ENCODE results near the gene FBXO28. TPM values are rescaled to one million over a fixed set of nuclear protein-coding genes. Genes with fewer than 3 reads are reported as not detected.

The FBXO28 gene
- total RNA-seq, 1 experiment from 2014 or later = 45.8 TPM

- POLR2A ChIA-PET (ENCODE audit: low non-redundant PET) = no interaction called here
- H3K27ac ChIP-seq (ENCODE audit: low read depth, low read length, poor library complexity, severe bottlenecking) = no peak overlapping the region
- no peaks in the 10 kb centered on the region for H3K27me3 ChIP-seq (replicated peaks; ENCODE audit: insufficient read depth, low read depth, low read length, poor library complexity)
- no peak overlapping the region for H3K4me3 ChIP-seq (ENCODE audit: low read depth, low read length, poor library complexity, severe bottlenecking)
- H3K9me3 ChIP-seq (ENCODE audit: low read depth, low read length, poor library complexity, severe bottlenecking) = no peaks in the 10 kb centered on the region
- H3K4me1 ChIP-seq (ENCODE audit: insufficient read depth, low read length, poor library complexity, severe bottlenecking) = no peaks in the 10 kb centered on the region
- no TSS peak for BruUV-seq (replicated peaks)
- CTCF ChIA-PET = no interaction called here
- TF ChIP-seq CTCF (conservative IDR thresholded peaks at IDR 0.05; ENCODE audit: low read depth, low read length) (no peak), EZH2 (IDR thresholded peaks at IDR 0.05; ENCODE audit: borderline replicate concordance, low read depth, low read length, poor library complexity, severe bottlenecking) (no peak)
- H3K36me3 ChIP-seq (ENCODE audit: insufficient read depth, low read length, poor library complexity, severe bottlenecking) = no peaks in the 10 kb centered on the region
- DNase-seq (ENCODE audit: low spot score) = no peak
- intact Hi-C loops (cut with micrococcal nuclease; ENCODE audit: unreplicated experiment) = no loop called here
These were observed 17.1 kb upstream of the FBXO28 start for GRCh38 chr1:224096773-224097172.

DNA sequence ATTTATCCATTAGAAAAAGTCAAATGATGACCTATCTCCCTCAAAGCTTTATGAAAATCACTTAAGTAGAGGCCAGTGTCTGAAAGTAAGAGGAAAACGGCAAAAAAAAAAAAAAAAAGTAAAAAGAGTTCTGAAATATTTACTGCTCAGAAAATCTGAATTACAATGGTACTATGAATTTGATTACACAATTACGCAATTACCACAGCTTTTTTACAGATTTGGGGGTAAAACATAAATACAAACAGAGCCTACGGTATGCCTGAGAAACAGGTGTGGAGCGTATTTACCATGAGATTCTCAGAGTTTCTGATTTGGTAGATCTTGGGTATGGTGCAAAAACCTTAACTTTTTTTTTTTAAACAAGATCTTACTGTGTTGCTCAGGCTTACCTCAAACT, 15.9 kb upstream of the FBXO28 start:
- Histone ChIP-seq H3K27me3 (replicated peaks; ENCODE audit: insufficient read depth, low read depth, low read length, poor library complexity) (no peaks in the 10 kb centered on the region), H3K27ac (ENCODE audit: low read depth, low read length, poor library complexity, severe bottlenecking) (no peak overlapping the region), H3K4me1 (ENCODE audit: insufficient read depth, low read length, poor library complexity, severe bottlenecking) (no peaks in the 10 kb centered on the region), H3K4me3 (ENCODE audit: low read depth, low read length, poor library complexity, severe bottlenecking) (no peak overlapping the region), H3K36me3 (ENCODE audit: insufficient read depth, low read length, poor library complexity, severe bottlenecking) (no peaks in the 10 kb centered on the region), H3K9me3 (ENCODE audit: low read depth, low read length, poor library complexity, severe bottlenecking) (no peaks in the 10 kb centered on the region)
- no peak for DNase-seq (ENCODE audit: low spot score)
- no peak for TF ChIP-seq CTCF (conservative IDR thresholded peaks at IDR 0.05; ENCODE audit: low read depth, low read length)
- no peak for TF ChIP-seq EZH2 (IDR thresholded peaks at IDR 0.05; ENCODE audit: borderline replicate concordance, low read depth, low read length, poor library complexity, severe bottlenecking)
- intact Hi-C loops (cut with micrococcal nuclease; ENCODE audit: unreplicated experiment) = no loop called here
- POLR2A ChIA-PET (ENCODE audit: low non-redundant PET) = no interaction called here
- no TSS peak for BruUV-seq (replicated peaks)
- CTCF ChIA-PET = no interaction called here

GRCh38 chr1:224106568-224107281, 7.2 kb upstream of the FBXO28 start:
- Histone ChIP-seq H3K27me3 (replicated peaks; ENCODE audit: insufficient read depth, low read depth, low read length, poor library complexity) (no peaks in the 10 kb centered on the region), H3K27ac (ENCODE audit: low read depth, low read length, poor library complexity, severe bottlenecking) (no peak overlapping the region), H3K9me3 (ENCODE audit: low read depth, low read length, poor library complexity, severe bottlenecking) (no peaks in the 10 kb centered on the region), H3K4me1 (ENCODE audit: insufficient read depth, low read length, poor library complexity, severe bottlenecking) (no peaks in the 10 kb centered on the region), H3K36me3 (ENCODE audit: insufficient read depth, low read length, poor library complexity, severe bottlenecking) (no peaks in the 10 kb centered on the region), H3K4me3 (ENCODE audit: low read depth, low read length, poor library complexity, severe bottlenecking) (no peak overlapping the region)
- ChIA-PET CTCF (interaction anchor here (1.1 to 1.3 kb wide), 2 partner anchors 260 to 408 kb away, joined by 3 to 4 read pairs; no protein-coding TSS in a partner anchor), POLR2A (ENCODE audit: low non-redundant PET) (interaction anchor here (0.5 to 0.6 kb wide), 2 partner anchors 10 to 39 kb away, joined by 3 read pairs; no protein-coding TSS in a partner anchor)
- peak; percentile 75 for DNase-seq (ENCODE audit: low spot score)
- no TSS peak for BruUV-seq (replicated peaks)
- intact Hi-C loops (cut with micrococcal nuclease; ENCODE audit: unreplicated experiment) = loop anchor here (5.0 to 10.0 kb wide), 2 partner anchors 112 to 409 kb away; no protein-coding TSS in a partner anchor
- TF ChIP-seq EZH2 (IDR thresholded peaks at IDR 0.05; ENCODE audit: borderline replicate concordance, low read depth, low read length, poor library complexity, severe bottlenecking) = no peak
- TF ChIP-seq CTCF (conservative IDR thresholded peaks at IDR 0.05; ENCODE audit: low read depth, low read length) = peak; percentile 64
